Esophagus squamous epithelium (tissue), 4 donors: ENCODE data around the gene PYM1.

ENCODE experiments used
- CTCF ChIP-seq, 6 experiments: fragments of 450-650 bp in 4 of 6; fragments of 200-600 bp in 2 of 6; sonication (generic) in 2 of 6; IDR thresholded peaks; one replicate each; pipeline ENCODE4 v1.5.1; 2016 to 2019; ENCODE audit warnings: antibody characterized with exemption in 6 of 6, mild to moderate bottlenecking in 4 of 6, moderate library complexity in 4 of 6
- POLR2A ChIP-seq, 4 donors: fragments of 450-650 bp; IDR thresholded peaks; one replicate each; pipeline ENCODE4 v1.6.1; 2017; ENCODE audit warnings: antibody characterized with exemption in 4 of 4, mild to moderate bottlenecking in 4 of 4, moderate library complexity in 3 of 4

DNA sequence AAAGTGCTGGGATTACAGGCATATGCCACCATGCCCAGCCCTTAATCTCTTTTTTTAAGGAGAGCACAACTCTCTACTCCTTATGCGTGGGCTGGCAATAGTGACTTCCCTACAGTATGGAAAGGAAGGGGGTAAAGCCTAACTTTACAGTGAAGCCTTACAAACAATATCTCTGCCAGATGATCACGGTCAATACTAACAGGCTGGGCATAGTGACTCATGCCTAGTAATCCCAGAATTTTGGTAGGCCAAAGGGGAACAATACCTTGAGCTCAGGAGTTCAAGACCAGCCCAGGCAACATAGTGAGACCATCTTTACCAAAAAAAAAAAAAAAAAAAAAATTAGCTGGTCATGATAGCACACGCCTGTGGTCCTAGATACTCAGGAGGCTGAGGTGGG is 5.6 kb downstream of the PYM1 start:
- no peak for TF ChIP-seq POLR2A (IDR thresholded peaks at IDR 0.05)
- TF ChIP-seq CTCF (IDR thresholded peaks at IDR 0.05), result no peak
